Ascending aorta (tissue), 2 donors: ENCODE measurements around the gene GALR2. TPM values are rescaled to one million over a fixed set of nuclear protein-coding genes. Genes with fewer than 3 reads are reported as not detected.

Experiments
- DNase-seq, 2 donors: peaks; one replicate each; pipeline ENCODE4 v3.0.0-alpha.2; 2019; ENCODE audit warnings: low spot score in 2 of 2
- H3K27ac ChIP-seq, 2 donors: fragments of 200-600 bp; sonication (generic); one replicate each; pipeline ENCODE4 v1.5.1; 2016 to 2017; ENCODE audit warnings: mild to moderate bottlenecking in 1 of 2
- H3K27me3 ChIP-seq: fragments of 200-600 bp; sonication (generic); one replicate; pipeline ENCODE4 v1.5.1; 2017
- H3K36me3 ChIP-seq, 2 donors: fragments of 200-600 bp; sonication (generic); one replicate each; pipeline ENCODE4 v1.5.1; 2016
- H3K4me1 ChIP-seq, 2 donors: fragments of 200-600 bp; sonication (generic); one replicate each; pipeline ENCODE4 v1.5.1; 2016 to 2017; ENCODE audit warnings: mild to moderate bottlenecking in 1 of 2
- H3K4me3 ChIP-seq, 2 donors: fragments of 200-600 bp; sonication (generic); one replicate each; pipeline ENCODE4 v1.5.1; 2016 to 2017; ENCODE audit warnings: mild to moderate bottlenecking in 1 of 2
- H3K9me3 ChIP-seq, 2 donors: fragments of 200-600 bp; sonication (generic); one replicate each; pipeline ENCODE4 v1.5.1; 2016
- intact Hi-C: fragments of 100-400 bp; cut with DNase I; formaldehyde crosslinking; loops from one replicate; pipeline ENCODE4 v1.15.1; 2023
- total RNA-seq: library from RNA; depleted of rRNA; stranded (reverse); fragments of >200 nt; gene quantifications from one replicate; pipeline ENCODE4 v1.1.0, GENCODE V29; 2016
- TF ChIP-seq, protein P1 (sequence below), 3 experiments: fragments of 200-600 bp in 2 of 3; fragments of 450-650 bp in 1 of 3; sonication (generic) in 2 of 3; IDR thresholded peaks; one replicate each; pipeline ENCODE4 v1.5.1; 2016 to 2019; ENCODE audit warnings: antibody characterized with exemption in 3 of 3, mild to moderate bottlenecking in 1 of 3, moderate library complexity in 1 of 3

GALR2 gene
- total RNA-seq, 1 donor from 2014 or later = 2.3 TPM

DNA sequence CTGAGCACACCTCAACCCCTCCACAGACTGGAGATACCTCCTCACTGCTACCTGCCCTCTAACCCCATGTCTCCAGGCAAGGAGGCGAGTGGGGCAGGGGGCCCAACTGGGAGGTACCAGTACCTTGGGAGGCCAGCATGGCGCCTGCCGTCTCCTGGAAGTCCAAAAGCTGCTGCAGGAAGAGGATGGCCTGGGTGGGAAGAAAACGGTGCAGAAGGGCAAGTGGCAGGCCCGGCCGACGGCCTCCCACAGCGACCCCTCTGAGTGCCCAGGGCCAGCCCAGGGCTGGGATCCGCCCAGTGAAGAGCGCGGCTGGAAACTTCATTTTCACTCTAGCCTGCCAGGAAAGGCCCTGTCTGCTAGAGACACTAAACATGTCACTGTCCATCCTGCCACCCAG is 12.9 kb downstream of the GALR2 start:
- H3K9me3 ChIP-seq = no peaks in the 10 kb centered on the region
- H3K27me3 ChIP-seq = no peaks in the 10 kb centered on the region
- no peak overlapping the region for H3K27ac ChIP-seq
- H3K4me3 ChIP-seq = no peak overlapping the region
- no peaks in the 10 kb centered on the region for H3K4me1 ChIP-seq
- no peak for DNase-seq
- peaks cover 92 to 96% of the 10 kb centered on the region in 2 donors for H3K36me3 ChIP-seq
- TF ChIP-seq, protein P1, sequence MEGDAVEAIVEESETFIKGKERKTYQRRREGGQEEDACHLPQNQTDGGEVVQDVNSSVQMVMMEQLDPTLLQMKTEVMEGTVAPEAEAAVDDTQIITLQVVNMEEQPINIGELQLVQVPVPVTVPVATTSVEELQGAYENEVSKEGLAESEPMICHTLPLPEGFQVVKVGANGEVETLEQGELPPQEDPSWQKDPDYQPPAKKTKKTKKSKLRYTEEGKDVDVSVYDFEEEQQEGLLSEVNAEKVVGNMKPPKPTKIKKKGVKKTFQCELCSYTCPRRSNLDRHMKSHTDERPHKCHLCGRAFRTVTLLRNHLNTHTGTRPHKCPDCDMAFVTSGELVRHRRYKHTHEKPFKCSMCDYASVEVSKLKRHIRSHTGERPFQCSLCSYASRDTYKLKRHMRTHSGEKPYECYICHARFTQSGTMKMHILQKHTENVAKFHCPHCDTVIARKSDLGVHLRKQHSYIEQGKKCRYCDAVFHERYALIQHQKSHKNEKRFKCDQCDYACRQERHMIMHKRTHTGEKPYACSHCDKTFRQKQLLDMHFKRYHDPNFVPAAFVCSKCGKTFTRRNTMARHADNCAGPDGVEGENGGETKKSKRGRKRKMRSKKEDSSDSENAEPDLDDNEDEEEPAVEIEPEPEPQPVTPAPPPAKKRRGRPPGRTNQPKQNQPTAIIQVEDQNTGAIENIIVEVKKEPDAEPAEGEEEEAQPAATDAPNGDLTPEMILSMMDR (IDR thresholded peaks at IDR 0.05) = no peak
- intact Hi-C loops = no loop called here

DNA sequence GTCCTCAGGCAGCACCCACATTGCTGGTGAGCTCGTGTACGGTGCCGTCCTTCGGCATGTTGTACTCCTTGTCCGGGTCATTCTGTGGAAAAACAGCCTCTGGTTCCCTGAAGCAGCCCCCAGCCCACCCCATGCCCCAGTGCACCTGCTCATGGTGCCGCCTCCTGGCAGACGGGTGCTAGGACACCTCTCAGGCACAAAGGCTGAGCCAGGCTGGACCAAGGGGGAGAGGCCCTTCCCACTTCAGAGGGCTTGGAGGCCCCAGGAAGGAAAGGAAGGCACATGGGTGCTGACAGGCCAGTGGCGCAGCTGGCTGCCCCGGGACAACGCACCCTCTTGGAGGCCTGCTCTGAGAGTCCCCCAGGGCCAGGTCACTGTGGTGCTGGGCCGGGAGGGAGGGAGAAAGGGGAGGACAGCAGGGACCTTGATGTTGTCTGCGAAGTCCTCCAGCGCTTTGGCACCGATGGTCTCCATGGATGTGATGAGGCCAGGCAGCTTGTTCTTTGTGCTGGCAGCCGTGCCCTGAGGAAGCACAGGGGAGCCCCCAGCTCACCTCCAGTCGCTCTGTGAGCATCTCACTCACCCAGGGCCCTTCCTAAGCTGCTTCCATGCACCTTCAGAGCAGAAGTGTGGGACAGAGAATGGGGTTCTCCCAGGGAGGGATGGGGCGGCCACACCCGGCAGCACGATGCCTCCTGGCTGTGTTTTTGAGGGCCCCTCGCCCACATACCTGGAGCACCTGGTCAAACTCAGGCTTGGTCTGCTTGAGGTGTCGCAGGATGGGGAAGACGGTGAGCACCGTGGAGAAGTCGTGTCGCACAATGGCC is 13.7 kb downstream of the GALR2 start:
- Histone ChIP-seq H3K4me1 (no peaks in the 10 kb centered on the region), H3K9me3 (no peaks in the 10 kb centered on the region), H3K4me3 (no peak overlapping the region), H3K27me3 (no peaks in the 10 kb centered on the region), H3K36me3 (peaks cover 95 to 98% of the 10 kb centered on the region in 2 donors), H3K27ac (no peak overlapping the region)
- intact Hi-C loops = no loop called here
- DNase-seq = no peak
- TF ChIP-seq, protein P1 (IDR thresholded peaks at IDR 0.05) = no peak

DNA sequence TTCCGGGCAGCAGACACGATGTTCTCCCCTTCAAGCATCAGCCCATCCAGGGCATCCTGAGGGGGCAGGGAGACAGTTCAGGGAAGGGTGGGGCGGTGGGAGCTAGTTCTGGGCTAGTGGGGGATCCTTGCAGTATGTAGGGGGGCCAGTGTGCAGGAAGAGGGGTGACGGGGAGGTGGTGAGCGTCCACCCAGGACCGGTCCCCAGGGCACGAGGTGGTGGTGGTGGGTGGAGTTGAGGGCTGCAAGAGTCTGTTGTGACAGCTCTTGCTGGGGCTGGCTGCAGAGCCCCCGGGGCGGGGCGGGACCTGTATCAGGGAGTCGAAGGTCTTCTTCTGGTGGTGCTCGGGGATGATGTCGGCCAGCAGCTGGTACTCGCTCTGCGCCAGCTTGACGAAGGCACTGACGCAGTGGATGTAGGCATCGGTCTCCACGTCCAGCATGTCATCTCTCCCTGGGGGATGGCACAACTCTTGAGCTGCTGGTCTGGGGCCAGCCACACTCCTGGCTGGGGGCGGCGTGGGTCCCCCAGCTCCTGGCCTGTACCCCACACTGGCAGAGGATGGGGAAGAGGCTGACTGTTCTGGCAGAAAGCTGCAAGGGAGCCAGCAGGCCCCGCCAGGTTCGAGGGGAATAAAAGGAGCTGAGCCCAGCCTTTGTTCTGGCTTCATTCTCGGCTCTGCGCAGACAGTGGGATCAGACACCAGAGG is 14.4 kb downstream of the GALR2 start:
- H3K9me3 ChIP-seq = no peaks in the 10 kb centered on the region
- no peaks in the 10 kb centered on the region for H3K27me3 ChIP-seq
- H3K27ac ChIP-seq = no peak overlapping the region
- TF ChIP-seq, protein P1 (IDR thresholded peaks at IDR 0.05) = no peak
- H3K4me3 ChIP-seq = no peak overlapping the region
- no peaks in the 10 kb centered on the region for H3K4me1 ChIP-seq
- DNase-seq = no peak
- intact Hi-C loops = no loop called here
- H3K36me3 ChIP-seq = peaks cover 96 to 98% of the 10 kb centered on the region in 2 donors

DNA sequence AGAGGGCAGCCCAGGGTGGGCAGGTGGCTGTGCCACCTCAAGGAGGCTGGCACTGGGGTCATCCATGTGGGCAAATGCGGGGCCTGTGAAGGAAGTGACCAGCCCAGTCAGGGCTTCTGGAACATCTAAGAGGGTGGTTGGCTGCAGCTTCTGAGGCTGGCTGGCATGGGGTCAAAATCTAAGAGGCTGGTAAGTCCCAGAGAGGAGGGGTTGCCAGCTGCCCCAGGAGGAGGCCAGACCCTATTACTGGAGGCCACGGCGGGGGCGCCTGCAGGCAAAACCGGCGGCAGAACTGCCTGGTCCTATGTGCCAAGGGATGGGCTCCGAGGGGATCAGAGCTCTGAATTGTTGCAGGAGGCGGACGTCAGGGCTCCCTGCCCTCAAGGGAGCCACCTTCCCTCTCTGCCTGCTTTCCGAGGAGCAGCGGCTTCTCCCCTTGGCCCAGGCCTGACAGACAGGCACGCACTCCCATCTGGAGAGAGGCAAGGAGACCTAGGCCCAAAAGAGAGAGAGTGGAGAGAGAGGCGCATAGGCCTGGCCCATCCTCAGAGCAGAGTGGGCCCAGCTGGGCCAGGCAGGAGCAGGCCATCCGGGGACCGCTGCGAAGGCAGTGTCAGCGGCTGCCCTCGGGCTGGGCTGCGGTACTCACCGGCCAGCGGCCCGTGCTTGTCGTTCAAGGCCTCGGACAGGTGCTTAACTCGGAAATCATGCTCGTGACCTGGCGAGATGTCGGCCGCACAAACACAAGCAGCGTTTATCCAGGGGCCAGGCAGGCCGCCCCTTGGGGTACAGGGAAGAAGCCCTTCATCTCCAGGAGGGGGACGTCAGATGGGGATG is 15.3 kb downstream of the GALR2 start:
- Histone ChIP-seq H3K27me3 (no peaks in the 10 kb centered on the region), H3K4me3 (no peak overlapping the region), H3K36me3 (peaks cover 98 to 99% of the 10 kb centered on the region in 2 donors), H3K9me3 (no peaks in the 10 kb centered on the region), H3K4me1 (no peaks in the 10 kb centered on the region), H3K27ac (no peak overlapping the region)
- intact Hi-C loops = no loop called here
- DNase-seq = no peak
- TF ChIP-seq, protein P1 (IDR thresholded peaks at IDR 0.05) = no peak

DNA sequence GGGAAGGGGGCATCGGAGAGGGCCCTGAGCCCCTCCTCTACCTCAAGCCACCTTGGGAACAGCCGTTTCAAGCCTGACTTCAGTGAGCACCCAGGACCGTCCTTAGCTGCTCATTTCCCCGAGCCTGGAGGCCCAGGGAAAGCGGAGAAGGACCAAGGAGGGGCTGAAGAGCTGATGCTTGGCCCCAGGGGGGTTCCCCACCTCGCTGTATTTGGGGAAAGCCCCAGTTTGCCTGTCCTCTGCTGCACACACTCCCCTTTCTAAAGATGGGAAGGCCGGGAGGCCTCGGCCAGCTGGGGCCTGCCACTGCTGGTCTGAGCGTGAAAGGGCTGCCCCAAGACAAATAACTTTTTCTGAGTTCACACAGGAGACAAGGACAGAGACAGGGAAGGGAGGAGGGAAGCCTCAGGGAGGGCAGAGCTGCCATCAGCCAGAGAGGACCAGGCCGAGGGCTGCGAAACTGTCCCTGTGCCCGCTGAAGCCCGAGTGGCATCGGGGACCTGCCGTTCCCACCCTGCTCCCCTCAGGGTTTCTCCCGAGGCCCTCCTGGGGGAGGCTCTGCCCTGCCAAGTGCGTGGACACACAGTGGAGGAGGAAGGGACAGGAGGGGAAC is 16.0 kb downstream of the GALR2 start:
- Histone ChIP-seq H3K36me3 (peaks cover 96 to 99% of the 10 kb centered on the region in 2 donors), H3K4me3 (no peak overlapping the region), H3K9me3 (no peaks in the 10 kb centered on the region), H3K27ac (no peak overlapping the region), H3K4me1 (no peaks in the 10 kb centered on the region), H3K27me3 (no peaks in the 10 kb centered on the region)
- intact Hi-C loops = no loop called here
- DNase-seq = no peak
- TF ChIP-seq, protein P1 (IDR thresholded peaks at IDR 0.05) = no peak
